ENCODE data around the gene COLEC12. TPM values are rescaled to one million over a fixed set of nuclear protein-coding genes. Genes with fewer than 3 reads are reported as not detected.

COLEC12 gene
- total RNA-seq, 1 donor from 2014 or later: 70.0 TPM

DNA sequence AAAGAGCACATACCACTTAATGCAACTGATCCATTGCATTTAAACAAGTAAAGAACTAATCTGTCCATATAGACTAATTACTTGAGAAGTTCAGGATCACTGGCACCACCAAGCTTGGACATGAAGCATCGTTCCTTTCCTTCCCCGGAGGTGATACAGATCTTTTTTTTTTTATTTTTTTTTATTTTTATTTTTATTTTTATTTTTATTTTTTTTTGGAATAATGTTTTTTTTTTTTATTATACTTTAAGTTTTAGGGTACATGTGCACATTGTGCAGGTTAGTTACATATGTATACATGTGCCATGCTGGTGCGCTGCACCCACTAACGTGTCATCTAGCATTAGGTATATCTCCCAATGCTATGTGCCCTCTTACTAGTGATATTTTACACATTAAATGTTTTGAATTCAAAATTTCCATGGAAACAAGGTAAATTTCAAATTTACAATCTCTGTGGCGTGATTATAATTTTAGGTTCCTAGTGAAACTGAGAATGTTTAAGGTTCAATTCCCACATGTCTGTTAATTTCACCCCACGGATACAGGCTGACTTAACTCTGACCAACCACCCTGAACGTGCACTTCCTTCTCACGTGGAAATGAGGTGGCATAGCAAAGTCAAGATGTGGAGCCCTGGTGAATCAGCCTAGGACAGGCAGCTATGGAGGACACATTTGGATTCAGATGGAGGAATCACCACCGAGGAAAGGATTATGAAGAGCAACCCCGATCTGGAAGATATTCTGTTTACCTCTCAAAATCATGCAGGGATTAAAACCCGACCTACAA lies 131.1 kb downstream of the COLEC12 start:
- no peaks in the 10 kb centered on the region for H3K9me3 Mint-ChIP-seq
- H3K4me3 Mint-ChIP-seq: no peak overlapping the region
- H3K36me3 Mint-ChIP-seq: peaks cover 5% of the 10 kb centered on the region
- TF ChIP-seq, protein P1, sequence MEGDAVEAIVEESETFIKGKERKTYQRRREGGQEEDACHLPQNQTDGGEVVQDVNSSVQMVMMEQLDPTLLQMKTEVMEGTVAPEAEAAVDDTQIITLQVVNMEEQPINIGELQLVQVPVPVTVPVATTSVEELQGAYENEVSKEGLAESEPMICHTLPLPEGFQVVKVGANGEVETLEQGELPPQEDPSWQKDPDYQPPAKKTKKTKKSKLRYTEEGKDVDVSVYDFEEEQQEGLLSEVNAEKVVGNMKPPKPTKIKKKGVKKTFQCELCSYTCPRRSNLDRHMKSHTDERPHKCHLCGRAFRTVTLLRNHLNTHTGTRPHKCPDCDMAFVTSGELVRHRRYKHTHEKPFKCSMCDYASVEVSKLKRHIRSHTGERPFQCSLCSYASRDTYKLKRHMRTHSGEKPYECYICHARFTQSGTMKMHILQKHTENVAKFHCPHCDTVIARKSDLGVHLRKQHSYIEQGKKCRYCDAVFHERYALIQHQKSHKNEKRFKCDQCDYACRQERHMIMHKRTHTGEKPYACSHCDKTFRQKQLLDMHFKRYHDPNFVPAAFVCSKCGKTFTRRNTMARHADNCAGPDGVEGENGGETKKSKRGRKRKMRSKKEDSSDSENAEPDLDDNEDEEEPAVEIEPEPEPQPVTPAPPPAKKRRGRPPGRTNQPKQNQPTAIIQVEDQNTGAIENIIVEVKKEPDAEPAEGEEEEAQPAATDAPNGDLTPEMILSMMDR (IDR thresholded peaks at IDR 0.05; ENCODE audit: unreplicated experiment): no peak
- DNase-seq (ENCODE audit: low spot score in 2 of 2, unreplicated experiment in 2 of 2): no peak
- no peaks in the 10 kb centered on the region for H3K27me3 Mint-ChIP-seq (ENCODE audit: low read depth)
- peaks cover 64% of the 10 kb centered on the region for H3K4me1 Mint-ChIP-seq
- peak overlapping the region; percentile 3 for H3K27ac Mint-ChIP-seq

DNA sequence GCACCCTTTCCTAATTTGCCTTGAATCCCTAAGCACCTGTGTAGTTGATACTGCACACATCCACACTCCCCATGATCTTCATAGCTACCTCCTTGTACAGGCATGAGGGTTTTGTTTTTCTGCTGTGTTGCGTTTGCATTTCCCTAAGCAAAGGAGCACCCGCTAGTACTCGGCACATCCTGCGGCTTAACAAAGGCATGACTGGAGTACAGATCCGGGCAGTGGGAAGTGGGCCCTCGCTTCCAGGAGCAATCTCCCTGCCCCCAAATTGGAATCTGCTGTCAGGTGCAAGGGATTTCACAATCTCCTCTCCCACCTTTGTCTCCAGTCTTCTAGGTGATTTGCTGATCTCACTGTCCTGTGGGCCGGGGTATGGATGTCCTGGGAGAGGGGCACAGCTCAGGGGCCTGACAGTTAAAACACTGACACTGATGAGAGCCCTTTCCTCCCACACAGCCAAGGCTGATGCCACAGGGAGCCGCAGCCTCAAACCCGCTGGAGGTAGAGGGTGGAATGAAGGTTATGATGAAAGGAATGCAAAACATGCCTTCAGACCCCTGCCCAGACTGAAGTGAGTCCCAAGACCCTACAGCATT lies 133.9 kb downstream of the COLEC12 start:
- Mint-ChIP-seq H3K4me3 (no peak overlapping the region), H3K27ac (peak overlapping the region; percentile 90), H3K4me1 (peaks cover 79% of the 10 kb centered on the region), H3K36me3 (peaks cover 5% of the 10 kb centered on the region), H3K9me3 (no peaks in the 10 kb centered on the region), H3K27me3 (ENCODE audit: low read depth) (no peaks in the 10 kb centered on the region)
- DNase-seq (ENCODE audit: low spot score in 2 of 2, unreplicated experiment in 2 of 2): no peak
- TF ChIP-seq, protein P1 (IDR thresholded peaks at IDR 0.05; ENCODE audit: unreplicated experiment): no peak

DNA sequence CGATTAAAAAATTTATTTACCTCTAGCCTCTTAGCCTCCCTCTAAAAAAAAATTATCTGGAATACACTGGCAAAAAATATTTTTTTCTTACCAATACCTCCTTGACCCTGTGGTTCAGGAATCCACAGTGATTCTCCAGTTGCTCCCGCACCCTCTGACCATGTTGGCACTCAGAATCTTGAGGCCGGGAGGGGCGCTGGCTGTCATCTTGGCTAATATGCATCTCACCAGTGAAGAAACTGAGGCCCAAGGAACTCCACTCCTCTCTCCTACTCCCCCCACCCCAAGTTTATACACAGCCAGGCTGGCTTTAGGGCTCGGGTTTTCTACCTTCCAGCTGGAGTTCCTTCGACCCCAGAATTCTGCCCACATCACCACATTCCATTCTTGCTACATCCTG lies 134.8 kb downstream of the COLEC12 start:
- Mint-ChIP-seq H3K36me3 (peaks cover 9% of the 10 kb centered on the region), H3K9me3 (no peaks in the 10 kb centered on the region), H3K4me1 (peaks cover 74% of the 10 kb centered on the region), H3K27me3 (ENCODE audit: low read depth) (no peaks in the 10 kb centered on the region), H3K27ac (peak overlapping the region; percentile 90), H3K4me3 (peak overlapping the region; percentile 7)
- TF ChIP-seq, protein P1 (IDR thresholded peaks at IDR 0.05; ENCODE audit: unreplicated experiment): no peak
- DNase-seq (ENCODE audit: low spot score in 2 of 2, unreplicated experiment in 2 of 2): no peak

DNA sequence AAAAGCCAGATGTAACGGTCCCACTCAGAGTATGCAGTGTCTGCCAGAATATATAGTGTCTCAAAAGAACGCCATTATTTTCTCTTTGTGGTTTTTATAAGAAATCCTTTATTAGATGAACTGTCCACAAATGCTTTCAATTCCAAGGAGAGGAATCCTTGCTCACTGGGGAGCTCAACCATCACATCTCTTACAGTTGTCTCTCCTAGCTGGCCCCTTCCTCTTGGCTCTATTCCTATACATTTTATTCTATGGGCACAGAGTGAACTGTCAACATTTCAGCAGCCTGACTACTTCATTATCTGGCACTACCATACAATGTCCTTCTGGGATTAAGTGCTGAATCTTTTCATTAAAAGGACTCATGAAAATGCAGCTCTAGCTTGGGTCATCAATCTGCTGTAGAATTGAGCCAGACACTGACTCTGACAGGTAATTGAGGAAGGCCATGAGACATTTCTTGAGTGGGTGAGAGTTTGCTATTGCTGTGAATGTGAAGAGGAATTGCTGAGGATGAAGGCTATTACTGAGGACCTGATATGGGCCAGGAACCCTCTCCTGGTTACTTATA lies 136.2 kb downstream of the COLEC12 start:
- TF ChIP-seq, protein P1 (IDR thresholded peaks at IDR 0.05; ENCODE audit: unreplicated experiment): no peak
- Mint-ChIP-seq H3K4me1 (peaks cover 65% of the 10 kb centered on the region), H3K27ac (peak overlapping the region; percentile 0), H3K9me3 (no peaks in the 10 kb centered on the region), H3K36me3 (peaks cover 6% of the 10 kb centered on the region), H3K4me3 (no peak overlapping the region), H3K27me3 (ENCODE audit: low read depth) (no peaks in the 10 kb centered on the region)
- no peak for DNase-seq (ENCODE audit: low spot score in 2 of 2, unreplicated experiment in 2 of 2)

DNA sequence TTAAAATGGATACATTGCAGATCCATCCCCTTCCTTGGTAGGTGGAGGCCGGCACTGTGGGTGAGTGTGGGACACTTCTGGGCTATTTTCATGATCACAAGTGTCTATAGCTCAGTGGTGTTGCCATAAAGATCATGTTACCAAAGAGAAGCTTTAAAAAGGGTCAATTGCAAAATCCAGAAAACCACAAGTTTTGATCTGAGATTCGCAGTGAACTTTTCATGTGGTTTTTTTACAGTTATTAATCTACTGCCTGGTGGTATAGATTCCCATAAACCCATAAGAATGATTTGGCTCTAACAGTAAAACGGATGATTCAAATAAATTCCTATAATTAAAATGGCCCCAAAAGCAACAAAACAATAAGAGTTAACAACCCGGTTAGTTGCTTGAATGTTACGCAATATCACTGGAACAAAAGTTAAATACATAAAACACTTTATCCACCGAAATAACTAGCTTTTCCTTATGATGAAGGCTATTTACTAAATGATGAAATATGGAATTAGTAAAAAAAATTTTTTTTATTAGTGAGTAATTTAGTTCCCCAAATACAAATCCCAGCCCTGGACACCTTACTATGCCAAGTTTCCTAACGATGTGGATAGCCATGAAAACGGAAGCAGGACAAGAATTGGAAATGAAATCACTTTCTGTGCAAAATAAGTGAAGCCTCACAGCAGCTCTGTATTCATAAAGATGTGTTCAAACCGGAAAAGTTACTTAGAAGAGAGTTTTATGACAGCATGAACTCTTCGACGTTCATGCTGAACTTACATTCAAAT lies 137.0 kb downstream of the COLEC12 start:
- Mint-ChIP-seq H3K4me3 (no peak overlapping the region), H3K9me3 (no peaks in the 10 kb centered on the region), H3K27ac (peak overlapping the region; percentile 85), H3K27me3 (ENCODE audit: low read depth) (no peaks in the 10 kb centered on the region), H3K4me1 (peaks cover 65% of the 10 kb centered on the region), H3K36me3 (peaks cover 4% of the 10 kb centered on the region)
- TF ChIP-seq, protein P1 (IDR thresholded peaks at IDR 0.05; ENCODE audit: unreplicated experiment): no peak
- no peak for DNase-seq (ENCODE audit: low spot score in 2 of 2, unreplicated experiment in 2 of 2)

Measured in mesothelial cell of epicardium (in vitro differentiated cells).